GM18502 (cell line): ENCODE data around the gene UBE2B.

ENCODE experiments used
- ATAC-seq: cut with Tn5 transposase; IDR thresholded peaks from one replicate; pipeline ENCODE4 v1.9.1; 2021; ENCODE audit warnings: mild to moderate bottlenecking; ENCODE audit not compliant: unreplicated experiment, poor library complexity

The UBE2B gene

DNA sequence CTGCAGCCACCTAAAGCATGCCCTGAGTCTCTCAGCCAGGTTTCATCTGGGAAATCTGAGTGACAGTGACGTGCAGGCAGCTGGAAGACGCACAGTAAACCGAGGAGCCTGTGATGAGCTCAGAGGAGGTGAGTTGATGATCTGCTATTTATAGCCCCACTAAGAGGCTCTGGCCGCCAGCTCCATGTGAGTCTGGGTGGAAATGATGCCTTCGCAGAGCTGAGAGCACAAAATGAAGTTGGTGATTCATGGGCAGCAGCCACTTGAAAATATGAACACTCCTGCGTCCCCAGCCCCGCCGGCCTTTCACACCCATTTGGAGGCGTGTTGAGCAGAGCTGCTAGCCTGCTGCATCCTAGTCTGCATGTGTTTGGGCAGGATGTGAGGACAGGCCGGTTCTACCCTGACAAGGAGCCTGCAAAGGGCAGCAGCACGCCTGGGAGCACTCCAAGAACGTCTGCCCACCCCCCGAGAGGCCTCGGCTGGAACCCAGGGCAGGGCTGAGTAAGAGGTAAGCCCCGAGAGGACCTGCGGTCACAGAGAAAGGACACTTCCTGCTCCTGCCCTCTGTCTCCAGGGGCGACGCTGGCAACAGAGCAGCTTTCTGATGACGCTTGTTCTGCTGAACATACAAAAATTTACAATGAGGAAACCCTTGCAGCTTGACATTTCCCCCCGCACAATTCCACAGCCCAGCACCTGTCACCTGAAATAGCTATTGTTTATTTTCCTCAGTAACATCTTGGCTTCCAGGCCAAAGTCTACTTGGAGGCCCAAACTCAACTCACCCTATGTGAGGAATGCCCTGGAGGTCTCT, 65.4 kb downstream of the UBE2B start:
- ATAC-seq, result peak; percentile 93

DNA sequence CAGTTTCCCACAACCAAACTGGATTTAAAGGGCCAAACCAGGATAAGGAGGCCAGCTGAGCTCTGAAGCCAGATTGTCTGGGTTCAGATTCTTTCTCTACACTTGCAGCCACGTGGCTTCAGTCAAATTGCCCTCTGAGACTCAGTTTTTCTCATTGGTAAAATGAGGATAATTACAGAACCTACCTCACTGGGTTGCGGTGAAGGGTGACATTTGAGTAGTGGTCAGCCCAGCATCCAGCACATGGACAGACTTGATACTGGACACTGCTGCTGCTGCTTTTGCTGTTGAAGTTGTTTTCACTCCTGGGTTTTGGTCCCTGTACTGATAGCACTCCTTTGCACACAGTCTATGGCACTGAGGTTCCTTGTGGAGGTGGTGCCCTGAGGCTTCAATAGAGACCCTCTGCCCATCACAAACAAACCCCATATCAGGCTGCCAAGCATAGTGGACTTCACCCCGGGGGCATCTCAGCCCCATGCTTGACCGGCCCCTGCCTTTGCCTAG, 66.0 kb downstream of the UBE2B start:
- no peak for ATAC-seq

DNA sequence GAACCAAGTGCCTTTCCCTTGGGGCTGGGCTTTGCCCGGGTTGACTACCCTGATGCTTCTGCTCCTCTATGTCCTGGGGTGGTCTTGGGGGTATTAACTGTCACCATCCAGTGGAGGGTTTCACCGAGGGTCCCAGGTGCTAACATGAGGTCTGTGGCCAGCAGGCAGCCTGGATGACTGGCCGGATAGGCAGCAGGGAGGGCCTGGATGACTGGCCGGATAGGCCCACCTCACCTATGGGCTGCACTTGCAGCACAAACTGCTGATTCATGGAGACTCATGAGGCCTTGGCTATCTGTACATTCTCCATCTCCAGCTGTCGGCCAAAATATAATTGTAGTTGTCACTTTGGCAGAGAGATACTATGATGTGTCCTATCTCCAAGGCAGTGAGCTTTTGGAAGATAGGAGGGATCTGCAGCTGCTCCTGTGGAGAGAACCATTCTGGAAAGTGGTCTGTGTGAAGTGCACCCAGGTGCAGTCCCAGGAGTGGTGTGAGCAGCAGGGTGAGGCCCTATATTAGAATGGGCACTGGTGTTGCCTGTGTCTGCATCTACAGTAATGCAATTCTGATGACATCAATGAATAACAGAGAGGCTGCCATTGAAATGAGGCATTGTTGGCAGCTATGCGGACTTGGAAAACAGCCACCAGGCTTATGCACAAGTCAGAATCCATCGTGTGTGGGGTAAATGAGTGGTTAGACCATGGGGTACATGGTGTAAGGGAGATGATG, 66.6 kb downstream of the UBE2B start:
- no peak for ATAC-seq

DNA sequence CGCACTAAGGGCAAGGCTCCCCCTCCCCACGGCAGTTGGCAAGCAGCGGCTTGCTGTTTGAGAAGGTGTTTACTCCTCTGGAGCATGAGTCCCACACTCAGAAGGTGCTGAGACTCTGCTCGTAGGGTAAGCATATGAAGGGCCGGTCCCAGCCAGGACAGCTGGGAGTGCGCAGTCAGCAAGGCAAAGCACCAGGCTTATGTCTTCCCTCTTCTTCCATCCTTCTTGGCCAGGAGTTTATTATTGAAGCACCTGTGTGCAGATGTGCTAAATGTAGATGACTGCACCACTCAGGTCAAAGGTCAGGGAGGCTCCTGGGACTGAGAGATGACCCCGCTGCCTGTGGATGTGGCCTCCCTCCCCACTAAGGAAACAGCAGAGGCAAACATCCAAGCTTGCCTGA, 67.4 kb downstream of the UBE2B start:
- ATAC-seq, result no peak

- ATAC-seq, result no peak
Measured at GRCh38 chr5:134439210-134439654, 67.9 kb downstream of the UBE2B start.

GRCh38 chr5:134440201-134440755, 68.9 kb downstream of the UBE2B start:
- no peak for ATAC-seq
